Iris pigment epithelial cell (primary cell): Measurements from ENCODE around the gene AMOTL1.

Experiments
- DNase-seq: peaks from one replicate; pipeline ENCODE4 v3.0.0-alpha.2; 2011; ENCODE audit warnings: low read depth

The AMOTL1 gene

GRCh38 chr11:94857337-94857736, 89.2 kb downstream of the AMOTL1 start:
- no peak for DNase-seq

GRCh38 chr11:94858012-94858705, 90.0 kb downstream of the AMOTL1 start:
- DNase-seq: no peak

DNA sequence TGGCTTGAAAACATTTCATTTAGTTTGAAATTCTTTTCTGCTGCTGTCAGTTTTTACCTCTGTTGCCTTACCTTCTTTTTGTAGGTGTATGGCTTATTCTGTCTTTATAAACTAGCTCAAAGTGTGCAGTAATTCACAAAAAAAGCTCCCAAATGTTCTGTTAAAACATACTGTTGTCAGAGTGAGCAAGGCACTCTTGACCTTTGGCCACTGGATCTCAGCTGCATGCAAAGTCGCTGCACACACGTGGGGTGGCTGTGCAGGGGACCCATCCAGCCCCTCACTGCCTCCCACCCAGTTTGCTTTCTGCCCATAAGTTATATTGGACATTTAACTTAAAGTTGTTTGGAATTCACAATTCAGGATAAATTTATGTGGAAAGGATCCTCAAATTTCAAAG, 92.2 kb downstream of the AMOTL1 start:
- no peak for DNase-seq

DNA sequence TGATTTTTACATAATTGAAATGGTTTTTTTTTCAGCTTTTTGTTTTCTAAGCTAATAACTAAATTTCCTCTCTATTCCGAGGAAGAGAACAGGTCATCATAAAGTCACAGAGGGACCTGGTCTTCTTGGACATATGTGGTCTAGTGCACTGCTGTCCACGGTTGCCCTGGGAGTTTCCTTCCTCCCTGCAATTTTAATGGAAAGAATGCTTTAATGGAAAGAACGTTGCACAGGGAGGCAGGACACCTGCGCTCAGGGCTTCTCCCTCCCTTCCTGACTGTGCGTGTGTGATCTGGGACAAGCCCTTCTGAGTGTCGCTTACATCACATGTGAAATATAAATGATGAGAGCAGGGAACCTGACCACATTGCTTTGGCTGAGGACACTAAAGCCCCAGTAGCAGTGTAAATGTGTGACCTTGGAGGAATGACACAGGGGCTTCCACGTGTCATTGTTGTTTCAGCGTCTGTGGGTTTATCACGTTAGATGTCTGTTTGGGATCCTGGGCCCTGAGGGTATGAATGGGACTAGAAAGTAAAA, 93.2 kb downstream of the AMOTL1 start:
- no peak for DNase-seq

GRCh38 chr11:94862926-94863880, 95.0 kb downstream of the AMOTL1 start:
- DNase-seq: peak; percentile 61

- DNase-seq: no peak
These were observed 96.4 kb downstream of the AMOTL1 start for GRCh38 chr11:94864506-94865045.

GRCh38 chr11:94866231-94866822, 98.2 kb downstream of the AMOTL1 start:
- DNase-seq: no peak

DNA sequence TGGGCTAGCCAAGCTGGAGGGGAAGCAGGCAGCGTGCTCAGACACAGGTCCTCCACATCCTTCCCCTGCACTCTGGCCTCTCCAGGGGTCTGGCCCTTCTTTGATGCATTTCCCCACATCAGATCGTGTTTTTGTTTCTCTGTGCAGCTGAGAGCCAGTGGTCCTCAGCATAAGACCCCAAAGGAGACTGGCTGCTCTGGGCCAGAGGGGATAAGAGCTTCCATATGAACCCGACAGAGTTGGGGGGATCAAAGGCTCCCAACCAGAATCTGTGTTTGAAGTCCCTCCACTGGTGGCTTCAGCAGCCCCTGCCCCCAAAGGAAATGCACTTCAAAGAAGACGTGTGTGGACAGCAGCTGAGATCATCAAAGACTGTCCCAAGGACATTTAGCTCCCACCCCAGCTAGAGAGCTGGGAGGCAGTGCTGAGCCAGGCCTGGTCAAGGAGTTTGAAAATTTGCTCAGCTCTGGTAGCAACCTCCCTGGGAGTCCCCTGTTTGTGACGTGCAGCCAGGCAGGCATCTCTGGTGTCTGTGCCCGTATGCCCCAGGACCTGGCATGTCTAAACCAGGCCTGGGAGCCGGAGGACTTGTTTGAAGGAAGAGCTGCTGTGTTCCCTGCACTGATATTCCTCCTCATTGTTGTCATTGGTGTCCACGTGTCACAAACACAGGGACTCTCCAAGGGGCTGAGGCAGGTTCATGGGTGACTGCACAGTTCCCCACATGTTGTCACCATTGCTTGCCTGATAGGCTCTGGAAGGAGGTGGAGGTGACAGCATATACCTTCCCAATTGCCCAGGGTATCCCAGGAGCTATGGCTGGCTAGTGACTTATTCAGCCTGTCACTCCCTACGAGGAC, 99.0 kb downstream of the AMOTL1 start:
- DNase-seq: no peak

DNA sequence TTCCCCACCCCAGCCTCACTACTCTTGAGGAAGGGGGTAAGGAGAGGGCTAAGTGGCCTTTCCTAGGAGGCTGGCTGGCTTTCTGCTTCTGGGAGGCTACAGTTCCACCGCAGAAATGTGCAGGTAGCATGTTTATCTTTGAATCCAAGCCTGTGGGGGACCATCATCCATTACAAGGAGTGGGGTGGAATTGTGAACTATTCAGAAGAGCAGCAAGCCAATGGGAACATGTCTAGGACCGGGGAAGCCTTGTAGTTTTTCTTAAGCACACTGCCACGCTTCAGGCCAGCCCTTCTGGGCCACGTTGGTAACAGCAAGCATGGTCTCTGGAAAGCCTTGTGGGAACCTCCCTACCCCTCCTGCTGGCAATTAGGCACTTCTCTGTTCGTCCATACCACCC, 100.3 kb downstream of the AMOTL1 start:
- no peak for DNase-seq

- no peak for DNase-seq
These were observed 101.0 kb downstream of the AMOTL1 start for GRCh38 chr11:94869186-94869585.

GRCh38 chr11:94870422-94870821, 102.3 kb downstream of the AMOTL1 start:
- DNase-seq: no peak

GRCh38 chr11:94871491-94872185, 103.5 kb downstream of the AMOTL1 start:
- DNase-seq: no peak

DNA sequence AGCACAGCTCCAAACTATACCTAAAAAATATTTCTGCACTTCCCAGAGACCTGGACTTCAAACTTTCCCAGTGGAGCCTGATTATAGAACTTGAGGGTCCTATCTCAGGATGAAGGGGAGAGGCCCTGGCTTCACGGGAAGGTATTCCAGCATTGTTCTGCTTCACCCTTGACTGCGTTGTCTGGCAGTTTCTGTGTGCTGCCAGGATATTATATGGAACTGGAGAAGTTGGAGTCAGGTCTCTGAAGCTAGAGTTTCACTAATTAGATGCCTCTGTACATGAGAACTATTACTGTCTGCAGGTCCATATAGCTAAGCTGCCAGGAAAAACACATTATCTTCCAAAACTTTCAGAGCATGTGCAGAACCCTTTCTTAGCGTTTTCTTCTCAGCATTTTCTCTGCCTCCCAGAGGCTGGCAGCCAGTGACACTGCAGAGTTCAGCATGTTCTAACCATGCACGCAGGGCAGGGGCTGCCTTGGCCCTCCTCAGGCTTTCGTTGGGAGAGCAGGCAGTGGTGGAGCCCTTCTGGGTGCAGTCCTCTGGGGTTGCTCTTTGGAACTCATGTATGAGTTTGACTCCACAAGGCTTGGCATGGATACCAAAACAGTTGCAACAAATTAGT, 105.9 kb downstream of the AMOTL1 start:
- no peak for DNase-seq

DNA sequence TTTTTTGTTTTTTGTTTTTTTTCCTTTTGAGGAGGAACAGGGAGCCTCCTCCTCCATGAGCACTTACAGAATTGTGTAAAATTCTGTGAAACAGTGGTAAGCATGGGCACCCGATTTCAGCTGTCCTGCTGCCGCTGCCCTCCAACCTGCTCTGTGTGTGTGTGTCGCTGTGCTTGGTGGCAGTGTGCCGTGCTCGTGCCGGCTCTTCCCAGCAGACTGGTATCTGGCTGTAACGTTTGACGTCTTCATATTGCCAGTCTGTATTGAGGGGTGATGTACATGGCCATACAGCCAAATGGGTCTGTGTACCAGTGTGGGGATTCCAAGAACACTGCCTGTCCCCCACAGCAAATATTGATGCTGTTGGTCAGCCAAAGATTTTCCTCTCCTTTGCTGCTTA, 108.1 kb downstream of the AMOTL1 start:
- DNase-seq: peak; percentile 6

GRCh38 chr11:94876645-94877442, 108.7 kb downstream of the AMOTL1 start:
- peak; percentile 99 for DNase-seq

- peak; percentile 33 for DNase-seq
These were observed 109.5 kb downstream of the AMOTL1 start for GRCh38 chr11:94877443-94878200.

GRCh38 chr11:94879006-94879405, 110.8 kb downstream of the AMOTL1 start:
- DNase-seq: no peak

DNA sequence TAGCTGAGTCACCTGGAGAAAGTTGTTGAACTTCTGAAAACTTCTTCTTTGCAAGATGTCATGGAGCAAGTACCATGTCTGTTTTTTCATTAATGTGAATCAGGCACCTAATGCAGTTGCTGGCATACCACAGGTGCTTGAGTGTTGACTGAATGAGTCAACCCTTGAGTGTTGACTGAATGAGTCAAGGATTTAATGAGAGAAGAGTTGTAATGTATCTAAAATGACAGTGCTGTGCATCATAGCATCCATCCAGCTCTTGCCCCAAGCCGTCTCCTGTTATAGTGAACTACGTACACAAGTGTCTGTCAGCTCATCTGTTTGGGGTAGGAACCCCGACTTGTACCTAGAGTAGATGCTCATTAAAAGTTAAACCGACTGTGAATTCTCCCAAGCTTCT, 112.1 kb downstream of the AMOTL1 start:
- peak; percentile 39 for DNase-seq

GRCh38 chr11:94882931-94883330, 114.8 kb downstream of the AMOTL1 start:
- no peak for DNase-seq
